HepG2 (cell line): Measurements from ENCODE around the gene ITM2B. TPM values are rescaled to one million over a fixed set of nuclear protein-coding genes. Genes with fewer than 3 reads are reported as not detected.

Experiments used
- ATAC-seq: fragments of 200-7000 bp; cut with Tn5 transposase; 3 replicates; pipeline ENCODE4 v1.9.1; 2020; ENCODE audit warnings: mild to moderate bottlenecking, moderate library complexity
- BruUV-seq: library from RNA; stranded (reverse); fragments of 400-500 nt; replicated peaks from 2 replicates; lab custom pipeline; 2021; lab: Mats Ljungman, UMichigan
- CTCF ChIA-PET: fragments of 300-600 bp; formaldehyde crosslinking; extraction: SDS; loops from one replicate; lab custom pipeline; 2021; ENCODE audit warnings: low total read pairs, inconsistent platforms, low intra/inter-chr PET ratio; lab: Yijun Ruan, JAX
- POLR2A ChIA-PET: fragments of 350-600 bp; sonication (Branson Sonifier 250); formaldehyde crosslinking; loops from one replicate; lab custom pipeline; 2020; ENCODE audit warnings: antibody characterized with exemption, inconsistent platforms; lab: Yijun Ruan, JAX
- DNase-seq: peaks from one replicate; pipeline ENCODE4 v3.0.0-alpha.2; 2015; ENCODE audit warnings: low spot score
- FAIRE-seq: peaks from 3 replicates; lab custom pipeline; 2011; peaks lifted over from hg19 to GRCh38; lab: Jason Lieb, UNC
- H2AFZ ChIP-seq: one replicate; pipeline ENCODE4 v1.6.1; 2011; ENCODE audit warnings: low read length, inconsistent platforms
- H3K27ac ChIP-seq: fragments of 300-600 bp; 3 replicates; pipeline ENCODE4 v1.8.0; 2011; ENCODE audit warnings: mixed run types, mild to moderate bottlenecking, mixed read lengths, low read length, inconsistent platforms; ENCODE audit not compliant: insufficient read depth; ENCODE audit errors: extremely low read length
- H3K27me3 ChIP-seq, 2 experiments: fragments of 200-600 bp in 1 of 2; 2 replicates in 1 of 2; 3 replicates in 1 of 2; pipeline versions ENCODE4 v1.6.0 to v1.8.0; 2011; ENCODE audit warnings: low read length in 2 of 2, mild to moderate bottlenecking in 2 of 2, moderate library complexity in 2 of 2, inconsistent platforms in 1 of 2; ENCODE audit not compliant: insufficient read depth in 2 of 2, control insufficient read depth in 1 of 2
- H3K36me3 ChIP-seq, 2 experiments: fragments of 200-600 bp in 1 of 2; replicated peaks in 1 of 2; 2 replicates in 1 of 2; 3 replicates in 1 of 2; pipeline versions ENCODE4 v1.5.1 to v1.8.0; 2011; ENCODE audit warnings: low read length in 2 of 2, inconsistent platforms in 1 of 2; ENCODE audit not compliant: insufficient read depth in 2 of 2, control insufficient read depth in 1 of 2
- H3K4me1 ChIP-seq: 2 replicates; pipeline ENCODE4 v1.5.1; 2012; ENCODE audit warnings: low read length, inconsistent platforms; ENCODE audit not compliant: insufficient read depth
- H3K4me2 ChIP-seq: 2 replicates; pipeline ENCODE4 v1.6.0; 2011; ENCODE audit warnings: low read depth, low read length, inconsistent platforms
- H3K4me3 ChIP-seq, 3 experiments: fragments of 200-600 bp in 1 of 3; sonication (generic), shearing (Covaris generic) in 1 of 3; replicated peaks in 1 of 3; 2 replicates each; pipeline ENCODE4 v1.5.1; 2011 to 2016; ENCODE audit warnings: low read length in 3 of 3, inconsistent platforms in 2 of 3, low read depth in 2 of 3, mild to moderate bottlenecking in 2 of 3, control low read depth in 1 of 3, mixed read lengths in 1 of 3; ENCODE audit not compliant: insufficient read depth in 1 of 3
- H3K79me2 ChIP-seq: one replicate; pipeline ENCODE4 v1.6.1; 2011; ENCODE audit warnings: low read length, inconsistent platforms; ENCODE audit not compliant: insufficient read depth
- H3K9ac ChIP-seq: 2 replicates; pipeline ENCODE4 v1.6.0; 2011; ENCODE audit warnings: mild to moderate bottlenecking, low read depth, low read length, inconsistent platforms; ENCODE audit not compliant: insufficient read depth
- H3K9me3 ChIP-seq: 2 replicates; pipeline ENCODE4 v1.5.1; 2012; ENCODE audit warnings: mild to moderate bottlenecking, low read length
- H4K20me1 ChIP-seq: 2 replicates; pipeline ENCODE4 v1.6.0; 2011; ENCODE audit warnings: inconsistent platforms, mild to moderate bottlenecking, low read length, moderate library complexity; ENCODE audit not compliant: insufficient read depth
- MAFK ChIP-seq, 2 experiments: IDR thresholded peaks in 1 of 2; conservative IDR thresholded peaks in 1 of 2; 2 replicates each; pipeline ENCODE4 v1.6.1; 2011; ENCODE audit warnings: improper control_type of control experiment in 2 of 2, low read length in 2 of 2
- MAZ ChIP-seq, 2 experiments: sonication (generic) in 1 of 2; formaldehyde crosslinking in 1 of 2; IDR thresholded peaks; 2 replicates each; pipeline versions ENCODE4 v1.5.0 to v1.6.1; 2012 to 2020; ENCODE audit warnings: low read depth in 2 of 2, mild to moderate bottlenecking in 2 of 2, borderline replicate concordance in 1 of 2, improper control_type of control experiment in 1 of 2, low read length in 1 of 2, missing genetic modification reagents in 1 of 2, moderate library complexity in 1 of 2
- PBX3 ChIP-seq: sonication (generic); formaldehyde crosslinking; IDR thresholded peaks from 2 replicates; pipeline ENCODE4 v1.8.1; 2023; ENCODE audit warnings: missing genetic modification reagents, inconsistent platforms, borderline replicate concordance
- RBFOX2 ChIP-seq: fragments of 200-400 bp; formaldehyde crosslinking; IDR thresholded peaks from 2 replicates; pipeline ENCODE4 v1.6.1; 2017; ENCODE audit warnings: low read depth, mild to moderate bottlenecking, low read length
- RXRA ChIP-seq: sonication (generic); formaldehyde crosslinking; IDR thresholded peaks from 2 replicates; pipeline ENCODE4 v1.5.1; 2020; ENCODE audit warnings: missing genetic modification reagents
- THAP7 ChIP-seq: sonication (generic); formaldehyde crosslinking; IDR thresholded peaks from 2 replicates; pipeline ENCODE4 v1.8.1; 2023; ENCODE audit warnings: mild to moderate bottlenecking, missing genetic modification reagents
- WGBS: methylation state at CpG from one replicate; pipeline ENCODE4 v1.1.6; 2017; ENCODE audit warnings: low lambda C conversion rate; 5-methylcytosine and 5-hydroxymethylcytosine counted together
- in situ Hi-C: cut with HindIII; loops from 2 replicates; pipeline ENCODE4 v1.10.0; 2017; ENCODE audit warnings: low pct_unique_long_range_greater_than_20kb; ENCODE audit not compliant: extremely low pct_ligation_motif_present
- intact Hi-C: fragments of 100-400 bp; cut with micrococcal nuclease; formaldehyde crosslinking; loops from one replicate; pipeline ENCODE4 v1.10.0; 2022; ENCODE audit not compliant: unreplicated experiment
- polyA plus RNA-seq, 8 experiments: library from polyadenylated mRNA; depleted of rRNA in 3 of 8; stranded (reverse) in 7 of 8; unstranded in 1 of 8; fragments of >200 nt; fragmentation: Illumina TruSeq in 4 of 8; extraction: Trizol in 4 of 8; gene quantifications; 2 replicates each; pipeline versions ENCODE4 v1.2.1 to v1.2.3, GENCODE V29; 2011 to 2016; ENCODE audit warnings: low read depth in 4 of 8, missing spikeins in 1 of 8, mixed read lengths in 1 of 8; ENCODE audit not compliant: insufficient read depth in 1 of 8
- total RNA-seq, 5 experiments: library from RNA; depleted of rRNA; stranded (reverse); fragments of >200 nt; fragmentation: Illumina TruSeq; extraction: Trizol; gene quantifications; 2 replicates each; pipeline ENCODE4 v1.2.3, GENCODE V29; 2016; ENCODE audit warnings: low read depth in 1 of 5

ITM2B gene
- total and polyA plus RNA-seq, 2 of the 13 experiments (the other 11 are each of a cell fraction or from before 2014, with no cell fraction given): 158 to 373 TPM

DNA sequence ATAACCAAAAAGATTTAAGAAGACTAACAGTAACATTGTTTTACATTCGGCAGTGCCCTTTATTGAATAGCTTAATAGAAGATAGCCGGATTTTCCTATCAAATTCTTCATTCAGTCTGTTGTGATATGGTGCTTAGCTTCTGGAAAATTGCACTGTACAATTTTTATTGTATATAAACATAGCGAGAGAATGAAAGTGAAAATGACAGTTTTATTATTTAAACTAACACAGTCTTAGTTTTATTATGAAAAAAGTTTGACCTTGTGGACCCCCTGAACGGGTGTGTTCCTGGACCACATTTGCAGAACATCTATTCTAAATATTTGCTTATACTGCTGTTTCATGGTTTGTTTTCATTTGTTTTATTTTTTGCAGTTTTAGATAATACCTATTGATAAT lies 8.6 kb downstream of the ITM2B start:
- H3K27ac ChIP-seq: no peak overlapping the region
- no peak overlapping the region for H2AFZ ChIP-seq
- ChIA-PET POLR2A (interaction anchor here (1.0 kb wide), 1 partner anchor 9 kb away, joined by 6 read pairs; the partner anchor contains the start of gene ITM2B), CTCF (no interaction called here)
- H3K79me2 ChIP-seq: peaks cover 72% of the 10 kb centered on the region
- no peak for ATAC-seq
- TF ChIP-seq PBX3 (CRISPR knock-in tag) (no peak), RXRA (CRISPR knock-in tag) (no peak), MAFK (conservative IDR thresholded peaks at IDR 0.05 in 1 of 2, IDR thresholded peaks at IDR 0.05 in 1 of 2; ENCODE audit: low read length in 2 of 2) (0 out of 4 replicates have a peak, but pooled peaks of 1 of the 2 experiments have one; percentile 2), RBFOX2 (peak; percentile 22; the same call in 1 of the 2 replicates), THAP7 (no peak), MAZ (IDR thresholded peaks at IDR 0.05; ENCODE audit: borderline replicate concordance, low read depth, low read length) (no peak), MAZ (CRISPR knock-in tag; IDR thresholded peaks at IDR 0.05; ENCODE audit: low read depth) (no peak)
- H3K9me3 ChIP-seq: no peaks in the 10 kb centered on the region
- peaks cover 66% of the 10 kb centered on the region for H3K4me1 ChIP-seq
- H3K4me3 ChIP-seq: no peak overlapping the region
- H3K27me3 ChIP-seq: no peaks in the 10 kb centered on the region
- H3K36me3 ChIP-seq: peaks cover 0 to 5% of the 10 kb centered on the region in 2 experiments; a peak in 1 of 5 replicates
- no peak overlapping the region for H3K4me2 ChIP-seq
- WGBS: 76% methylated on average over 4 of the region's 4 CpGs
- DNase-seq: no peak
- no peak for FAIRE-seq
- no peak overlapping the region for H3K9ac ChIP-seq
- intact Hi-C loops (no loop called here), in situ Hi-C loops (no loop called here)
- peaks cover 13% of the 10 kb centered on the region for H4K20me1 ChIP-seq
- no TSS peak for BruUV-seq
